ENCODE measurements around the gene KLHDC2.

DNA sequence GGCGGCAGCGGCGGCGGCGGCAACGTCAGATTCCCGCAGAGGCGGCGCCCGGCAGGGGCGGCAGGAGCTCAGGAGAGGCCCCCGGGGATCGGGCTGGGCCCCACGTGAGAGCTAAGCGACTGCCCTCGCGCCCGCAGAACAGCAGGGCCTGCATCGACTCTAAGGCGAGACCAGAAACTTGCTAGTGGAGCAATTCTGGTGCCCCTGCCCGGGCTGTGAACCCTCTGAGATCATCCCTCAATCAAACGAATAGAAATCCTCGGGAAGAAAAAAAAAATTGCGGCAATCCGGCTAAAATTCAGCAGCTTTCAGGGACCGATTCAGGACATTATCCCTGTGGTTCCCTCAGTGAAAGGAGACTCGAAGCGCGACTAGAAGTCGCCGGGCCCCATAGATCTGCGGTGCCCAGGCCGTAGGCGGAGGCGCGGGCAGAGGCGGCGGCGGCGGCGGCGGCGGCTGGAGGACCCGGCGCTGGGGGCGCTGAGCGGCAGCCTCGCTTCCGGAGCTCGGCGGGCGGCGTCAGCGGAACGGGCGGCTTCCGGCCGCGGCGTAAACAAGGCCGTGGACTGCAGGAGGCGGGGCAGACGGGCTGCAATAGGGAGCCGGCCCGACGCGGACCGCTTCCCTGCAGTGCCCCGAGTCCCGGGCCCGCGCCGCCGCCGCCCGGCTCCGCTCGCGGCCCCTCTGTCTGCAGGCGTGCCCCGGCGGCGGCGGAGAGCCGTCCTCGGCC is at the start of gene KLHDC2:
- TF ChIP-seq CTCF (IDR thresholded peaks at IDR 0.05) (peak; percentile 86), ZFX (IDR thresholded peaks at IDR 0.05; ENCODE audit: borderline replicate concordance) (no peak)

Data from 22Rv1 (cell line).